ENCODE measurements around the gene ANAPC5.

The ANAPC5 gene

GRCh38 chr12:121279071-121279375, 73.2 kb downstream of the ANAPC5 start:
- TF ChIP-seq, protein P1, sequence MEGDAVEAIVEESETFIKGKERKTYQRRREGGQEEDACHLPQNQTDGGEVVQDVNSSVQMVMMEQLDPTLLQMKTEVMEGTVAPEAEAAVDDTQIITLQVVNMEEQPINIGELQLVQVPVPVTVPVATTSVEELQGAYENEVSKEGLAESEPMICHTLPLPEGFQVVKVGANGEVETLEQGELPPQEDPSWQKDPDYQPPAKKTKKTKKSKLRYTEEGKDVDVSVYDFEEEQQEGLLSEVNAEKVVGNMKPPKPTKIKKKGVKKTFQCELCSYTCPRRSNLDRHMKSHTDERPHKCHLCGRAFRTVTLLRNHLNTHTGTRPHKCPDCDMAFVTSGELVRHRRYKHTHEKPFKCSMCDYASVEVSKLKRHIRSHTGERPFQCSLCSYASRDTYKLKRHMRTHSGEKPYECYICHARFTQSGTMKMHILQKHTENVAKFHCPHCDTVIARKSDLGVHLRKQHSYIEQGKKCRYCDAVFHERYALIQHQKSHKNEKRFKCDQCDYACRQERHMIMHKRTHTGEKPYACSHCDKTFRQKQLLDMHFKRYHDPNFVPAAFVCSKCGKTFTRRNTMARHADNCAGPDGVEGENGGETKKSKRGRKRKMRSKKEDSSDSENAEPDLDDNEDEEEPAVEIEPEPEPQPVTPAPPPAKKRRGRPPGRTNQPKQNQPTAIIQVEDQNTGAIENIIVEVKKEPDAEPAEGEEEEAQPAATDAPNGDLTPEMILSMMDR (IDR thresholded peaks at IDR 0.05; ENCODE audit: low read depth, low read length, poor library complexity, severe bottlenecking), result no peak
- TF ChIP-seq EZH2phosphoT487 (IDR thresholded peaks at IDR 0.05; ENCODE audit: borderline replicate concordance, low read length), result no peak
- peaks cover 40% of the 10 kb centered on the region for H3K79me2 ChIP-seq (ENCODE audit: control insufficient read depth, low read length)
- no peaks in the 10 kb centered on the region for H3K27me3 ChIP-seq (ENCODE audit: control insufficient read depth, low read length)
- H3K4me2 ChIP-seq (ENCODE audit: low read length), result no peak overlapping the region
- H3K36me3 ChIP-seq (ENCODE audit: control insufficient read depth, low read length), result peaks cover 9% of the 10 kb centered on the region
- no peak overlapping the region for H3K27ac ChIP-seq (ENCODE audit: low read depth, low read length)
- H4K20me1 ChIP-seq (ENCODE audit: control insufficient read depth, insufficient read depth, low read depth, low read length), result no peaks in the 10 kb centered on the region
- no peak overlapping the region for H3K4me3 ChIP-seq (ENCODE audit: low read length)
- H3K4me1 ChIP-seq (ENCODE audit: control insufficient read depth, low read length), result no peaks in the 10 kb centered on the region
- H3K9me2 ChIP-seq (replicated peaks; ENCODE audit: control insufficient read depth, low read length), result no peaks in the 10 kb centered on the region
- H3K9me3 ChIP-seq (ENCODE audit: control insufficient read depth, insufficient read depth, low read length), result no peaks in the 10 kb centered on the region
- H3F3A ChIP-seq (ENCODE audit: control insufficient read depth, insufficient read depth), result no peaks in the 10 kb centered on the region

DNA sequence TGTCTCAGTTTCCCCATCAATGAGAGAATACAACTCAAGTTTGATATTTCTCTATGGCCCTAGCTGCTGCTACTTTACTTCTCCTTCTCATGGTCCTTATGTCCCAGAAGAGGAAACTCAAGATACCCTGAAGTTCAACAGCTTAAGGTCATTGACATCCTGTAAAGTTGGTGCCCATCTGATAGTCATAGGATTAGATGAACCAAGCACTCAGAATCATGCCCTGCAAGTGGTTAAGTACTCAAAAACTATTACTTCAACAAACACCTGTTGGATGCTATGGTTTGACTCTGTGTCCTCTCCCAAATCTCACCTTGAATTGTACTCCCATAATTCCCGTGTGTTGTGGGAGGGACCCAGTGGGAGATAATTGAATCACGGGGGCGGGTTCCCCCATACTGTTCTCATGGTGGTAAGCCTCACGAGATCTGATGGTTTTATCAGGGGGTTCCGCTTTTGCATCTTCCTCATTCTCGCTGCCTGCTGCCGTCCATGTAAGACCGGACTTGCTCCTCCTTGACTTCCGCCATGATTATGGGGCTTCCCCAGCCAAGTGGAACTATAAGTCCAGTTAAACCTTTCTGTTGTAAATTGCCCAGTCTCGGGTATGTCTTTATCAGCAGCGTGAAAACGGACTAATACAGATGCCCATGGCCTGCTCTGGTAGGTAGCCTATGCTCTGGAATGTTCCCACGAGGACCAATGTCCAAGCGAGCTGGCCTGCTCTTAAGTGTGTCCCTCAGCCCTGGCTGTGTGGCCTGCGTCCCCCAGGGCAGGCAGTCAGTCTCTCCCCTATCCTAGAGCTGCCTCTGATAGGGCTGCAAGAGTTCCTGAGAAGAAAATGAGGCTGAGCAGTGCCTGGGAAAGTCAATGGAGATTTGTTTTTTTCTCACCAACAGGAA, 73.8 kb downstream of the ANAPC5 start:
- Histone ChIP-seq H3K4me1 (ENCODE audit: control insufficient read depth, low read length) (no peaks in the 10 kb centered on the region), H3K4me2 (ENCODE audit: low read length) (no peak overlapping the region), H3F3A (ENCODE audit: control insufficient read depth, insufficient read depth) (no peaks in the 10 kb centered on the region), H3K9me2 (replicated peaks; ENCODE audit: control insufficient read depth, low read length) (no peaks in the 10 kb centered on the region), H3K4me3 (ENCODE audit: low read length) (no peak overlapping the region), H3K9me3 (ENCODE audit: control insufficient read depth, insufficient read depth, low read length) (no peaks in the 10 kb centered on the region), H3K27ac (ENCODE audit: low read depth, low read length) (no peak overlapping the region), H3K79me2 (ENCODE audit: control insufficient read depth, low read length) (peaks cover 37% of the 10 kb centered on the region), H3K36me3 (ENCODE audit: control insufficient read depth, low read length) (peaks cover 15% of the 10 kb centered on the region), H4K20me1 (ENCODE audit: control insufficient read depth, insufficient read depth, low read depth, low read length) (no peaks in the 10 kb centered on the region), H3K27me3 (ENCODE audit: control insufficient read depth, low read length) (no peaks in the 10 kb centered on the region)
- no peak for TF ChIP-seq EZH2phosphoT487 (IDR thresholded peaks at IDR 0.05; ENCODE audit: borderline replicate concordance, low read length)
- TF ChIP-seq, protein P1 (IDR thresholded peaks at IDR 0.05; ENCODE audit: low read depth, low read length, poor library complexity, severe bottlenecking), result no peak

DNA sequence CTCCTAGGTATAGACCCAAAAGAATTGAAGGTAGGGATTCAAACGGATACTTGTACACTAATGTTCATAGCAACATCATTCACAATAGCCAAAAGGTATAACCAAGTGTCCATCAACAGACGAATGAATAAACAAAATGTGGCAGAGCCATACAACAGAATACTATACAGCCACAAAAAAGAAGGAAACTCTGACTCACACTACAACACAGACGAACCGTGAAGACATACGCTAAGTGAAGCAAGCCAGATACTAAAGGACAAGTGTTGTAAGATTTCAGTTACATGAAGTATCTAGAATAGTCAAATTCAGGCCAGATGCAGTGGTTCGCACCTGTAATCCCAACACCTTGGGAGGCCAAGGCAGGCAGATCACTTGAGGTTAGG, 74.8 kb downstream of the ANAPC5 start:
- no peak overlapping the region for H3K27ac ChIP-seq (ENCODE audit: low read depth, low read length)
- no peak overlapping the region for H3K4me3 ChIP-seq (ENCODE audit: low read length)
- H3K4me2 ChIP-seq (ENCODE audit: low read length), result no peak overlapping the region
- no peaks in the 10 kb centered on the region for H3F3A ChIP-seq (ENCODE audit: control insufficient read depth, insufficient read depth)
- peaks cover 29% of the 10 kb centered on the region for H3K79me2 ChIP-seq (ENCODE audit: control insufficient read depth, low read length)
- no peak for TF ChIP-seq EZH2phosphoT487 (IDR thresholded peaks at IDR 0.05; ENCODE audit: borderline replicate concordance, low read length)
- TF ChIP-seq, protein P1 (IDR thresholded peaks at IDR 0.05; ENCODE audit: low read depth, low read length, poor library complexity, severe bottlenecking), result no peak
- no peaks in the 10 kb centered on the region for H4K20me1 ChIP-seq (ENCODE audit: control insufficient read depth, insufficient read depth, low read depth, low read length)
- peaks cover 18% of the 10 kb centered on the region for H3K36me3 ChIP-seq (ENCODE audit: control insufficient read depth, low read length)
- H3K4me1 ChIP-seq (ENCODE audit: control insufficient read depth, low read length), result no peaks in the 10 kb centered on the region
- H3K9me3 ChIP-seq (ENCODE audit: control insufficient read depth, insufficient read depth, low read length), result no peaks in the 10 kb centered on the region
- no peaks in the 10 kb centered on the region for H3K9me2 ChIP-seq (replicated peaks; ENCODE audit: control insufficient read depth, low read length)
- H3K27me3 ChIP-seq (ENCODE audit: control insufficient read depth, low read length), result no peaks in the 10 kb centered on the region

Measured in DOHH2 (cell line).